AG04450 (cell line): ENCODE results near the gene ZC3H7A. TPM values are rescaled to one million over a fixed set of nuclear protein-coding genes. Genes with fewer than 3 reads are reported as not detected.

Experiments used
- CTCF ChIA-PET: fragments of 300-600, 350-600 bp; formaldehyde crosslinking; extraction: SDS; loops from one replicate; lab custom pipeline; 2022; ENCODE audit warnings: antibody characterized with exemption, inconsistent platforms; lab: Charles Lee
- POLR2A ChIA-PET: fragments of 350-600 bp; formaldehyde crosslinking; extraction: SDS; loops from one replicate; lab custom pipeline; 2021; ENCODE audit warnings: antibody characterized with exemption, inconsistent platforms; lab: Yijun Ruan, JAX
- DNase-seq: peaks from one replicate; pipeline ENCODE4 v3.0.0-alpha.2; 2011; ENCODE audit warnings: low read depth, low spot score
- H3K27ac ChIP-seq: one replicate; pipeline ENCODE4 v1.5.1; 2012; ENCODE audit warnings: low read depth, low read length, control low read depth
- H3K27me3 ChIP-seq: one replicate; pipeline ENCODE4 v1.6.0; 2012; ENCODE audit warnings: low read length; ENCODE audit not compliant: control insufficient read depth, insufficient read depth
- H3K4me3 ChIP-seq: 2 replicates; pipeline ENCODE4 v1.5.1; 2011; ENCODE audit warnings: mild to moderate bottlenecking, low read depth, low read length, control low read depth
- H3K9me3 ChIP-seq: 2 replicates; pipeline ENCODE4 v1.5.1; 2012; ENCODE audit warnings: low read length; ENCODE audit not compliant: control insufficient read depth, insufficient read depth
- polyA plus RNA-seq: library from polyadenylated mRNA; depleted of rRNA; stranded (reverse); fragments of >200 nt; gene quantifications from 2 replicates; pipeline ENCODE4 v1.2.3, GENCODE V29; 2011
- TF ChIP-seq, protein P1 (sequence below): IDR thresholded peaks from 2 replicates; pipeline ENCODE4 v1.5.1; 2011; ENCODE audit warnings: low read depth, low read length, control low read depth, inconsistent platforms

ZC3H7A gene
- polyA plus RNA-seq, 1 experiment = 72.6 TPM

GRCh38 chr16:11779074-11779473 is 18.0 kb downstream of the ZC3H7A start:
- Histone ChIP-seq H3K4me3 (no peak overlapping the region), H3K27ac (no peak overlapping the region), H3K27me3 (no peaks in the 10 kb centered on the region), H3K9me3 (no peaks in the 10 kb centered on the region)
- ChIA-PET POLR2A (no interaction called here), CTCF (interaction anchor here (0.6 to 2.3 kb wide), 3 partner anchors 18 to 369 kb away, joined by 3 to 12 read pairs (median 4); partner anchors contain the start of gene ZC3H7A)
- no peak for DNase-seq
- TF ChIP-seq, protein P1, sequence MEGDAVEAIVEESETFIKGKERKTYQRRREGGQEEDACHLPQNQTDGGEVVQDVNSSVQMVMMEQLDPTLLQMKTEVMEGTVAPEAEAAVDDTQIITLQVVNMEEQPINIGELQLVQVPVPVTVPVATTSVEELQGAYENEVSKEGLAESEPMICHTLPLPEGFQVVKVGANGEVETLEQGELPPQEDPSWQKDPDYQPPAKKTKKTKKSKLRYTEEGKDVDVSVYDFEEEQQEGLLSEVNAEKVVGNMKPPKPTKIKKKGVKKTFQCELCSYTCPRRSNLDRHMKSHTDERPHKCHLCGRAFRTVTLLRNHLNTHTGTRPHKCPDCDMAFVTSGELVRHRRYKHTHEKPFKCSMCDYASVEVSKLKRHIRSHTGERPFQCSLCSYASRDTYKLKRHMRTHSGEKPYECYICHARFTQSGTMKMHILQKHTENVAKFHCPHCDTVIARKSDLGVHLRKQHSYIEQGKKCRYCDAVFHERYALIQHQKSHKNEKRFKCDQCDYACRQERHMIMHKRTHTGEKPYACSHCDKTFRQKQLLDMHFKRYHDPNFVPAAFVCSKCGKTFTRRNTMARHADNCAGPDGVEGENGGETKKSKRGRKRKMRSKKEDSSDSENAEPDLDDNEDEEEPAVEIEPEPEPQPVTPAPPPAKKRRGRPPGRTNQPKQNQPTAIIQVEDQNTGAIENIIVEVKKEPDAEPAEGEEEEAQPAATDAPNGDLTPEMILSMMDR = no peak

- H3K27me3 ChIP-seq = no peaks in the 10 kb centered on the region
- CTCF ChIA-PET = no interaction called here
- no peak overlapping the region for H3K4me3 ChIP-seq
- no peak for DNase-seq
- POLR2A ChIA-PET = no interaction called here
- no peaks in the 10 kb centered on the region for H3K9me3 ChIP-seq
- TF ChIP-seq, protein P1 = no peak
- H3K27ac ChIP-seq = no peak overlapping the region
Measured at GRCh38 chr16:11774065-11774626, 22.9 kb downstream of the ZC3H7A start.

- TF ChIP-seq, protein P1 = no peak
- Histone ChIP-seq H3K9me3 (no peaks in the 10 kb centered on the region), H3K27me3 (no peaks in the 10 kb centered on the region), H3K4me3 (no peak overlapping the region), H3K27ac (no peak overlapping the region)
- ChIA-PET CTCF (no interaction called here), POLR2A (no interaction called here)
- no peak for DNase-seq
Measured at GRCh38 chr16:11768849-11769248, 28.2 kb downstream of the ZC3H7A start.

DNA sequence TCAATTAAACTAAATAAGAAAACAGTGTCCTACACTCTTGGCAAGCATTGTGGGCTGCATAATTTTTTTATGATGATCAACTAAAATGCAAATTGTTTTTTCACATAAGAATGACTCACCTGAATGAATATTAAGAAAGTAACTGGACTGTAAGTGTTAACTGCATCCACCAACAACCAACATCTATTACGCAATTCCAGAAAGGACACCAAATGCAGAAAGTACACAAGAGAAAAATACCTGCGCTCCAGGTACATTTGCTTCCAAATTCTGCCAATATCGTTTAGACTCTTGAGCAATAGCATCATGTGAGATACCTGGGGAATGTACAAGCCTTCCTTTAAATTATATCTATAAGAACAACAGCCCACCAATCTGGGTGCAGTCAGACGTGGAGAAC is 34.6 kb downstream of the ZC3H7A start:
- CTCF ChIA-PET = no interaction called here
- no peaks in the 10 kb centered on the region for H3K27me3 ChIP-seq
- DNase-seq = no peak
- no peak overlapping the region for H3K4me3 ChIP-seq
- TF ChIP-seq, protein P1 = no peak
- H3K27ac ChIP-seq = no peak overlapping the region
- no peaks in the 10 kb centered on the region for H3K9me3 ChIP-seq
- POLR2A ChIA-PET = no interaction called here

DNA sequence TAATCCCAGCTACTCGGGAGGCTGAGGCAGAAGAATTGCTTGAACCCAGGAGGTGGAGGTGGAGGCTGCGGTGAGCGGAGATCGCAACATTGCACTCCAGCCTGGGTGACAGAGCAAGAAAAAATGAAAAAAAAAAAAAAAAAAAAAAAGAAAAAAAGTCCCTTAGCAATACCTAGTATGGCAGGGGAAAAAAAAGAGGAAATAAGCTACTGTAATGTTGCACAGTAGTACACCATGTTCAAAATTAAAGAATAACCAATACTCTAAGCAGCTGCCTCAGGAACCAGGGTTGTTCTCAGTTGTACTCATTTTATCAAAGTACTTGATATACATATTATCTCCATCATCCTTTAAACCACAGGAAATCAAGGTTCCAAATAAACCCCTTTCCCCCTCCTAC is 37.1 kb downstream of the ZC3H7A start:
- Histone ChIP-seq H3K27ac (no peak overlapping the region), H3K9me3 (no peaks in the 10 kb centered on the region), H3K27me3 (no peaks in the 10 kb centered on the region), H3K4me3 (no peak overlapping the region)
- ChIA-PET CTCF (interaction anchor here (0.6 to 1.6 kb wide), 5 partner anchors 17 to 312 kb away, joined by 3 to 12 read pairs (median 3); partner anchors contain the start of genes TXNDC11 and ZC3H7A), POLR2A (no interaction called here)
- no peak for DNase-seq
- TF ChIP-seq, protein P1 = no peak
